Upper lobe of left lung (tissue), 4 donors: ENCODE results near the gene REEP6.

Source experiments
- POLR2AphosphoS5 ChIP-seq, 2 donors: sonication (generic); formaldehyde crosslinking; IDR thresholded peaks; one replicate each; pipeline ENCODE4 v1.5.1; 2017; ENCODE audit warnings: antibody characterized with exemption in 2 of 2
- TF ChIP-seq, protein P1 (sequence below), 6 experiments: fragments of 450-650 bp in 4 of 6; fragments of 200-600 bp in 2 of 6; sonication (generic) in 2 of 6; IDR thresholded peaks; one replicate each; pipeline ENCODE4 v1.5.1; 2016 to 2019; ENCODE audit warnings: antibody characterized with exemption in 6 of 6

DNA sequence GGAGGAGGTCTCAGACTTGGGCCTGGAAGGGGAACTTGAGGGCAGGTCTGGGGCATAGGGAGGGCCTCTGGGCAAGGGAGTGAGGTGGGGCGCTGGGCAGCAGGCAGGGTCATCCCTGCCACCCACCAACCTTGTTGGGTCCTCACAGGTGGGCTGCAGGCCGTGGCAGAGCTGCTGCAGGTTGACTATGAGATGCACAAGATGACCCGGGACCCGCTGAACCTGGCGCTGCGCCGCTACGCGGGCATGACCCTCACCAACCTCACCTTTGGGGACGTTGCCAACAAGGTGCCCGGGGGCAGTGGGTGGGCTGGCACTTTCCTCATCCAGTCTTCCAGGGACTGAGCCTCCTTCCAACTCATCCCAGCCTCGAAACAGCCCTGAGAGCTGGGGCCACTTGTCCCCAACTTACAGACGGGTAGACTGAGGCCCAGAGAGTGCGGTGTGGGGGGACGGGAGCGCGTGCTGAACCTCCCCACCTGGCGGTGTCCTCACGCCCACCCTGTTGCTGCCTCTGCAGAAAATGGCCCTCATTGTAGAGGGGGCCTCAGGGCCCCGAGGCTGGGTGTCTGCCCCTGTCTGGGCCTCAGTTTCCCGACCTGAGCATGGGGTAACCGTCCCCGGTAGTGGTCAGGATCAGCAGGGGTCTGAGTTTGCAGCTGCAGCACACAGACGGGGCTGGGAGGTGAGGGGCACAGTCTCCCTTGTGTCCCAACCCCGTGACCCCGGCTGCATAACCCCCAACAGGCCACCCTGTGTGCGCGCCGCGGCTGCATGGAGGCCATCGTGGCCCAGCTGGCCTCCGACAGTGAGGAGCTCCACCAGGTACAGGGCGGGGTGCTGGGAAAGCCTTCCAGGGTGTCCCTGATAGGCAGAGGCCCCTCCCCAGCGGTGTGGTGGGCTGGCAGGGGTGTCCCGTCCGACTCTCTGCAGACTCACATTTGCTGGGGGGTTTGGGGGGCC is 30.7 kb upstream of the REEP6 start:
- TF ChIP-seq, protein P1, sequence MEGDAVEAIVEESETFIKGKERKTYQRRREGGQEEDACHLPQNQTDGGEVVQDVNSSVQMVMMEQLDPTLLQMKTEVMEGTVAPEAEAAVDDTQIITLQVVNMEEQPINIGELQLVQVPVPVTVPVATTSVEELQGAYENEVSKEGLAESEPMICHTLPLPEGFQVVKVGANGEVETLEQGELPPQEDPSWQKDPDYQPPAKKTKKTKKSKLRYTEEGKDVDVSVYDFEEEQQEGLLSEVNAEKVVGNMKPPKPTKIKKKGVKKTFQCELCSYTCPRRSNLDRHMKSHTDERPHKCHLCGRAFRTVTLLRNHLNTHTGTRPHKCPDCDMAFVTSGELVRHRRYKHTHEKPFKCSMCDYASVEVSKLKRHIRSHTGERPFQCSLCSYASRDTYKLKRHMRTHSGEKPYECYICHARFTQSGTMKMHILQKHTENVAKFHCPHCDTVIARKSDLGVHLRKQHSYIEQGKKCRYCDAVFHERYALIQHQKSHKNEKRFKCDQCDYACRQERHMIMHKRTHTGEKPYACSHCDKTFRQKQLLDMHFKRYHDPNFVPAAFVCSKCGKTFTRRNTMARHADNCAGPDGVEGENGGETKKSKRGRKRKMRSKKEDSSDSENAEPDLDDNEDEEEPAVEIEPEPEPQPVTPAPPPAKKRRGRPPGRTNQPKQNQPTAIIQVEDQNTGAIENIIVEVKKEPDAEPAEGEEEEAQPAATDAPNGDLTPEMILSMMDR (IDR thresholded peaks at IDR 0.05): no peak
- no peak for TF ChIP-seq POLR2AphosphoS5 (IDR thresholded peaks at IDR 0.05)
